Measurements from ENCODE around the gene ICAM4.

The ICAM4 gene

GRCh38 chr19:10255358-10255757 lies 31.4 kb upstream of the ICAM4 start:
- no peak for TF ChIP-seq POLR2AphosphoS5 (IDR thresholded peaks at IDR 0.05; ENCODE audit: low read depth)
- no peaks in the 10 kb centered on the region for H3K27me3 ChIP-seq (ENCODE audit: insufficient read depth, poor library complexity, severe bottlenecking)
- no peak for DNase-seq (ENCODE audit: low read depth in 1 of 2, low spot score in 1 of 2)
- no peak overlapping the region for H3K27ac ChIP-seq (replicated peaks)
- H3K4me3 ChIP-seq (replicated peaks; ENCODE audit: insufficient read depth, low read length): no peak overlapping the region

- H3K27ac ChIP-seq (replicated peaks): no peak overlapping the region
- no peak overlapping the region for H3K4me3 ChIP-seq (replicated peaks; ENCODE audit: insufficient read depth, low read length)
- no peak for DNase-seq (ENCODE audit: low read depth in 1 of 2, low spot score in 1 of 2)
- no peaks in the 10 kb centered on the region for H3K27me3 ChIP-seq (ENCODE audit: insufficient read depth, poor library complexity, severe bottlenecking)
- TF ChIP-seq CTCF (IDR thresholded peaks at IDR 0.05; ENCODE audit: insufficient read depth, low read length) (no peak), SPI1 (IDR thresholded peaks at IDR 0.05; ENCODE audit: borderline replicate concordance, low read depth) (no peak), POLR2AphosphoS5 (IDR thresholded peaks at IDR 0.05; ENCODE audit: low read depth) (no peak)
Observed at GRCh38 chr19:10256551-10256950, 30.2 kb upstream of the ICAM4 start.

DNA sequence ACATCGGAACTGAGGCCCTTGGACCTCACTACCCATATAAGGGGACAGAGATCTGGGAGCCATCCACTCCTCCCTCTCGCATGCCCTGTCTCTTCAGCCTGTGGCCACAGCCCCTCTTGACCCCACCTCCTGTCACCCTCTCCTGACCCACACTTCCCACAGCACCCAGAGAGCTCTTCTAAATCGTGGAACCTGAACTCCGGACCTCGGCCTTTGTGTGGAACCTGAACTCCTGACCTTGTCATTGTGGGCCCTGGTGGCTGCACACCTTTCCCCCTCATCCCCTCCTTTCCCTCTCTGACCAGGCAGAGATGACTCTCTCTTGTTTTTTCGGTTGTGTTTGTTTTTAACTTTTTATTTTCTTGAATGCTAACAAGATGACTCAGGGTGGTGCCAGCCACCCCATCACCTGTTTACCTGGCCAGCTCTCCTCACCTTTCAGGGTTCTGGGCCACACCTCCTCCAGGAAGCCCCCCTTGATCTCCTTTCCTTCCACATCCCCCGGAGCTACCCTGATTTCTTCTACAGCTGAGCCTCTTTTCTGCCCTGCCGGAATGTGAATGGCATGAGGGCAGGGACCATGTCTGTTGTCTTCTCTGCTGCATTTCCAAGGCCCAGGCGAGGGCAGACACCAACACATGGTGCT lies 29.7 kb upstream of the ICAM4 start:
- H3K4me3 ChIP-seq (replicated peaks; ENCODE audit: insufficient read depth, low read length): no peak overlapping the region
- no peak for DNase-seq (ENCODE audit: low read depth in 1 of 2, low spot score in 1 of 2)
- H3K27me3 ChIP-seq (ENCODE audit: insufficient read depth, poor library complexity, severe bottlenecking): no peaks in the 10 kb centered on the region
- TF ChIP-seq POLR2AphosphoS5 (IDR thresholded peaks at IDR 0.05; ENCODE audit: low read depth) (no peak), CTCF (IDR thresholded peaks at IDR 0.05; ENCODE audit: insufficient read depth, low read length) (no peak)
- no peak overlapping the region for H3K27ac ChIP-seq (replicated peaks)

GRCh38 chr19:10258080-10258710 lies 28.6 kb upstream of the ICAM4 start:
- Histone ChIP-seq H3K4me3 (replicated peaks; ENCODE audit: insufficient read depth, low read length) (no peak overlapping the region), H3K27me3 (ENCODE audit: insufficient read depth, poor library complexity, severe bottlenecking) (no peaks in the 10 kb centered on the region), H3K27ac (replicated peaks) (no peak overlapping the region)
- no peak for TF ChIP-seq SPI1 (IDR thresholded peaks at IDR 0.05; ENCODE audit: borderline replicate concordance, low read depth)
- no peak for TF ChIP-seq GABPA (IDR thresholded peaks at IDR 0.05; ENCODE audit: low read depth)
- no peak for TF ChIP-seq CTCF (IDR thresholded peaks at IDR 0.05; ENCODE audit: insufficient read depth, low read length)
- no peak for DNase-seq (ENCODE audit: low read depth in 1 of 2, low spot score in 1 of 2)

DNA sequence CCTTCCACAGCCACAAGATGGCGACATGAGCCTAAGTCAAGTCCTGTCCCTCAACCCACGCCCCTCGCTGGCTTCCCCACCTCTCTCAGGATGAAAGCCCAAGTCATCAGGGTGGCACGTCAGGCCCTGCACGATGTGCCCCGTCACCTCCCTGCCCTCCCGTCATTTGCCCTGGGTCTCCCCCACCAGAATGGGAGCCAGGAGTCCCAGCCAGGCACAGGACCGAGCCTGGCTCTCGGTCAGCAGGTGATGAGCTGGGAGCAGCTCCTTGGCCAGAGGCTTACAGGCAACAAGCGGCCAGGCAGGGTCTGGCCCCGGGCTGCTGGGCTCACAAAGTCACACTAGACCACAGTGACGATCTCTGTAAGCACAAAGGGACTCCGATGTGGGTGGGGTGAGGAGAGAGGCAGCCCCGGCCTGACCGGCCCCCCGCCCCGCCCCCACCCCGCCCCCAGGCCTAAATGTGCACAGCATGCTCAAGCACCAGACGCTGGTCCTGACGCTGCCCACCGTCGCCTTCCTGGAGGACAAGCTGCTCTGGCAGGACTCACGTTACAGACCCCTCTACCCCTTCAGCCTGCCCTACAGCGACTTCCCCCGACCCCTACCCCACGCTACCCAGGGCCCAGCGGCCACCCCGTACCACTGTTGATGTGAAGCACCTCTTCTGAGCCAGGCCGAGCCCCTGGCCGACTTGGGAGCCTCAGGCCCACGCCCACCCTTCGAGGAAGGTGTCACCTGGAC lies 27.4 kb upstream of the ICAM4 start:
- TF ChIP-seq POLR2AphosphoS5 (IDR thresholded peaks at IDR 0.05; ENCODE audit: low read depth) (no peak), CTCF (IDR thresholded peaks at IDR 0.05; ENCODE audit: insufficient read depth, low read length) (no peak), REST (IDR thresholded peaks at IDR 0.05; ENCODE audit: insufficient replicate concordance, low read depth) (no peak), SPI1 (IDR thresholded peaks at IDR 0.05; ENCODE audit: borderline replicate concordance, low read depth) (no peak), GABPA (IDR thresholded peaks at IDR 0.05; ENCODE audit: low read depth) (no peak)
- Histone ChIP-seq H3K27ac (replicated peaks) (no peak overlapping the region), H3K4me3 (replicated peaks; ENCODE audit: insufficient read depth, low read length) (no peak overlapping the region), H3K27me3 (ENCODE audit: insufficient read depth, poor library complexity, severe bottlenecking) (no peaks in the 10 kb centered on the region)
- peak; percentile 45 to 85 for DNase-seq (ENCODE audit: low read depth in 1 of 2, low spot score in 1 of 2)
